LHCN-M2 (cell line): ENCODE measurements around the gene PRSS8. TPM values are rescaled to one million over a fixed set of nuclear protein-coding genes. Genes with fewer than 3 reads are reported as not detected.

Experiments
- DNase-seq: peaks from one replicate; pipeline ENCODE4 v3.0.0-alpha.2; 2012; ENCODE audit warnings: low read depth
- total RNA-seq: library from RNA; depleted of rRNA; stranded (reverse); fragments of >200 nt; gene quantifications from 2 replicates; pipeline ENCODE4 v1.2.3, GENCODE V29; 2014; rRNA removed

The PRSS8 gene
- total RNA-seq, 1 experiment from 2014 or later = not detected

DNA sequence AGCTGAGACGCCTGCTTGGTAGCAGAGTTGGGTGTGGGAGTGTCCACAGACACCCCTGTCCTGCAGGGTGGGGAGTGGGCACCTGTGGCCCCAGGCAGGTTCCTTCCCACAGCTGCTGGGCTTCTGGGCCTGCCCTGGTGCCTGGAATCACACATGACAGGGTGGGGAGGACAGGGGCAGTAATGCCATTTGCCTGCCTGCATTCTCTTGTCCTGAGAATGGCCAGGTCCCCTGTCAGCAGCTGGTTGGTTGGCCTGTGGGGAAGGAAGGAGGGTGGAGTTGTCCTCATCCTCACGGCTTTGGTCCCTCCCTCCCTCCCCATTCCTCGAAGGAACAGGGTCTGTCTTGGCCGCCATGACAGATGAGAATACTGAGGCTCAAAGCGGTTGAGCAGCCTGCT is 52.0 kb downstream of the PRSS8 start:
- no peak for DNase-seq

DNA sequence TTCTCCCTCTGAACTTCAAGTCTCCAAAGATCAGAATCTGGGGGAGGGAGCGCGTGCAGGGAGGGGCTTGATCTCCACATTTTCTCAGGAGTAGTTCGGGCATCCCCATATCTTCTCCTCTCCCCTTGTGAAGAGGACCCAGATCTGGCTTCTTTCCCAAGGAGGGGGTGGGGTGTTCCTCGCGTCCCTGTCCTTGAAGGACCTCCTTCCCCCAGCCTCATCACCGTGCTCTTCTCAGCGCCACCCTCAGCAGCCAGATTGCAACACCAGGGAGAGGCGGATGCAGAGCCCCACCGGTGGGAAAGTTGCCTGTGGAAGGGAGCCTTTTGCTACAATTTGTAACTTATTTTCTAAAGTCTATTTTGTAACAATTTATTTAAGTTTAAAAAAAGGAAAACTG is 52.4 kb downstream of the PRSS8 start:
- no peak for DNase-seq

- DNase-seq = no peak
Observed at GRCh38 chr16:31082368-31083045, 53.0 kb downstream of the PRSS8 start.

Other genes with a start within 250 kb of the PRSS8 start
- 71.5 and 74.5 TPM in 2 replicates for gene BCL7C, start 241.7 kb downstream of the PRSS8 start, total RNA-seq
- 2.5 and 4.1 TPM in 2 replicates for gene CTF1, start 239.1 kb downstream of the PRSS8 start, total RNA-seq
- gene FBXL19, start 212.2 kb downstream of the PRSS8 start, total RNA-seq = 28.6 and 33.2 TPM in 2 replicates
- 62.5 and 73.6 TPM in 2 replicates for gene ORAI3, start 186.7 kb downstream of the PRSS8 start, total RNA-seq
- gene SETD1A, start 178.0 kb downstream of the PRSS8 start, total RNA-seq = 2.4 and 3.4 TPM in 2 replicates
- gene HSD3B7, start 150.5 kb downstream of the PRSS8 start, total RNA-seq = 133 and 143 TPM in 2 replicates
- gene STX1B, start 125.1 kb downstream of the PRSS8 start, total RNA-seq = 1.7 and 4.1 TPM in 2 replicates
- gene STX4, start 102.2 kb downstream of the PRSS8 start, total RNA-seq = 51.4 and 52.9 TPM in 2 replicates
- 96.0 and 115 TPM in 2 replicates for gene ZNF668, start 61.5 kb downstream of the PRSS8 start, total RNA-seq
- 28.5 and 33.0 TPM in 2 replicates for gene ZNF646, start 61.3 kb downstream of the PRSS8 start, total RNA-seq
- gene PRSS53, start 46.8 kb downstream of the PRSS8 start, total RNA-seq = 9.2 and 9.7 TPM in 2 replicates
- gene VKORC1, start 40.9 kb downstream of the PRSS8 start, total RNA-seq = 390 and 435 TPM in 2 replicates
- 199 and 204 TPM in 2 replicates for gene BCKDK, start 27.3 kb downstream of the PRSS8 start, total RNA-seq
- 30.5 and 30.7 TPM in 2 replicates for gene KAT8, start 18.1 kb downstream of the PRSS8 start, total RNA-seq
- gene PRSS36, start 14.3 kb upstream of the PRSS8 start, total RNA-seq = 0.40 and 0.64 TPM in 2 replicates
- 42.3 and 58.2 TPM in 2 replicates for gene FUS, start 44.4 kb upstream of the PRSS8 start, total RNA-seq
- gene PYCARD, start 67.0 kb upstream of the PRSS8 start, total RNA-seq = 7.7 and 10.8 TPM in 2 replicates
- gene TRIM72, start 78.4 kb upstream of the PRSS8 start, total RNA-seq = 52.4 and 56.5 TPM in 2 replicates
- gene PYDC1, start 81.4 kb upstream of the PRSS8 start, total RNA-seq = not detected in 2 replicates
- 0.11 TPM in 1 of 2 replicates, not detected in the other for gene ITGAM, start 124.2 kb upstream of the PRSS8 start, total RNA-seq
- not detected in 2 replicates for gene ITGAX, start 219.4 kb upstream of the PRSS8 start, total RNA-seq